HL-60 (cell line): ENCODE results near the gene GSAP.

ENCODE experiments used
- POLR2AphosphoS5 ChIP-seq: IDR thresholded peaks from 2 replicates; pipeline ENCODE4 v1.6.1; 2012; ENCODE audit warnings: low read depth
- SPI1 ChIP-seq: IDR thresholded peaks from 2 replicates; pipeline ENCODE4 v1.6.1; 2012; ENCODE audit warnings: low read depth, mild to moderate bottlenecking, borderline replicate concordance
- TF ChIP-seq, protein P1 (sequence below): IDR thresholded peaks from one replicate; pipeline ENCODE4 v1.5.1; 2011; ENCODE audit warnings: low read length, control low read depth, inconsistent platforms; ENCODE audit not compliant: insufficient read depth
- TF ChIP-seq, protein P2 (sequence below): IDR thresholded peaks from 2 replicates; pipeline ENCODE4 v1.6.1; 2012; ENCODE audit warnings: low read depth; ENCODE audit not compliant: insufficient replicate concordance

DNA sequence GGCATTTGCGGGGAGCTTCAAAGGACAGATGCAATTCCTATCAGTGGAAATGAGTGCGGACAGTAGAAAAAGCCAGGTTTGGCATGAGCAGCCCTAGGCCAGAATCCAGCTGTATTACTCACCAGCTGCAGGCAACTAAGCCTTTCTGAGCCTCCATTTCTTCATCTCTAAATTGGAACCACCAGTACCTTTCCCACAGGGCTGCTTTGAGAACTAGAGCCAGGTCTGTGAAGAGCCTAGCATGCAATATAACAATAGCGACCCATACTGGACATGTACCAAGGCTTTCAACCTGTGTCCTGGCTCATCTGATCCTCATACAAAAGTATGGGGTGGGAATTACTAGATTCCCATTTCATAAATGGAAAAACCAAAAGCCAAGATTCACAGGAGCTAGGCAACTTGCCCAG lies 101.0 kb downstream of the GSAP start:
- TF ChIP-seq, protein P1, sequence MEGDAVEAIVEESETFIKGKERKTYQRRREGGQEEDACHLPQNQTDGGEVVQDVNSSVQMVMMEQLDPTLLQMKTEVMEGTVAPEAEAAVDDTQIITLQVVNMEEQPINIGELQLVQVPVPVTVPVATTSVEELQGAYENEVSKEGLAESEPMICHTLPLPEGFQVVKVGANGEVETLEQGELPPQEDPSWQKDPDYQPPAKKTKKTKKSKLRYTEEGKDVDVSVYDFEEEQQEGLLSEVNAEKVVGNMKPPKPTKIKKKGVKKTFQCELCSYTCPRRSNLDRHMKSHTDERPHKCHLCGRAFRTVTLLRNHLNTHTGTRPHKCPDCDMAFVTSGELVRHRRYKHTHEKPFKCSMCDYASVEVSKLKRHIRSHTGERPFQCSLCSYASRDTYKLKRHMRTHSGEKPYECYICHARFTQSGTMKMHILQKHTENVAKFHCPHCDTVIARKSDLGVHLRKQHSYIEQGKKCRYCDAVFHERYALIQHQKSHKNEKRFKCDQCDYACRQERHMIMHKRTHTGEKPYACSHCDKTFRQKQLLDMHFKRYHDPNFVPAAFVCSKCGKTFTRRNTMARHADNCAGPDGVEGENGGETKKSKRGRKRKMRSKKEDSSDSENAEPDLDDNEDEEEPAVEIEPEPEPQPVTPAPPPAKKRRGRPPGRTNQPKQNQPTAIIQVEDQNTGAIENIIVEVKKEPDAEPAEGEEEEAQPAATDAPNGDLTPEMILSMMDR = no peak
- TF ChIP-seq, protein P2, sequence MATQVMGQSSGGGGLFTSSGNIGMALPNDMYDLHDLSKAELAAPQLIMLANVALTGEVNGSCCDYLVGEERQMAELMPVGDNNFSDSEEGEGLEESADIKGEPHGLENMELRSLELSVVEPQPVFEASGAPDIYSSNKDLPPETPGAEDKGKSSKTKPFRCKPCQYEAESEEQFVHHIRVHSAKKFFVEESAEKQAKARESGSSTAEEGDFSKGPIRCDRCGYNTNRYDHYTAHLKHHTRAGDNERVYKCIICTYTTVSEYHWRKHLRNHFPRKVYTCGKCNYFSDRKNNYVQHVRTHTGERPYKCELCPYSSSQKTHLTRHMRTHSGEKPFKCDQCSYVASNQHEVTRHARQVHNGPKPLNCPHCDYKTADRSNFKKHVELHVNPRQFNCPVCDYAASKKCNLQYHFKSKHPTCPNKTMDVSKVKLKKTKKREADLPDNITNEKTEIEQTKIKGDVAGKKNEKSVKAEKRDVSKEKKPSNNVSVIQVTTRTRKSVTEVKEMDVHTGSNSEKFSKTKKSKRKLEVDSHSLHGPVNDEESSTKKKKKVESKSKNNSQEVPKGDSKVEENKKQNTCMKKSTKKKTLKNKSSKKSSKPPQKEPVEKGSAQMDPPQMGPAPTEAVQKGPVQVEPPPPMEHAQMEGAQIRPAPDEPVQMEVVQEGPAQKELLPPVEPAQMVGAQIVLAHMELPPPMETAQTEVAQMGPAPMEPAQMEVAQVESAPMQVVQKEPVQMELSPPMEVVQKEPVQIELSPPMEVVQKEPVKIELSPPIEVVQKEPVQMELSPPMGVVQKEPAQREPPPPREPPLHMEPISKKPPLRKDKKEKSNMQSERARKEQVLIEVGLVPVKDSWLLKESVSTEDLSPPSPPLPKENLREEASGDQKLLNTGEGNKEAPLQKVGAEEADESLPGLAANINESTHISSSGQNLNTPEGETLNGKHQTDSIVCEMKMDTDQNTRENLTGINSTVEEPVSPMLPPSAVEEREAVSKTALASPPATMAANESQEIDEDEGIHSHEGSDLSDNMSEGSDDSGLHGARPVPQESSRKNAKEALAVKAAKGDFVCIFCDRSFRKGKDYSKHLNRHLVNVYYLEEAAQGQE = no peak
- TF ChIP-seq POLR2AphosphoS5 = no peak
- TF ChIP-seq SPI1 = no peak
